Measurements from ENCODE around the gene VAV2. TPM values are rescaled to one million over a fixed set of nuclear protein-coding genes. Genes with fewer than 3 reads are reported as not detected.

VAV2 gene
- total and polyA plus RNA-seq, 12 donors, result 3.3 to 96.2 (median 31.2) TPM

GRCh38 chr9:133845440-133845839 is 146.7 kb downstream of the VAV2 start:
- no peaks in the 10 kb centered on the region for H3K27me3 ChIP-seq
- TF ChIP-seq POLR2A (IDR thresholded peaks at IDR 0.05) (peak in 1 of 2 donors; percentile 60), CTCF (IDR thresholded peaks at IDR 0.05) (no peak)
- 6 to 11% (median 9%) methylated on average over 5 to 7 of the region's 7 CpGs for WGBS, 4 donors
- H3K4me3 ChIP-seq, result peak overlapping the region in 1 of 4 donors; percentile 30
- no peaks in the 10 kb centered on the region for H3K9me3 ChIP-seq (replicated peaks in 1 of 3)
- peak overlapping the region; percentile 64 to 99 (median 79) for H3K27ac ChIP-seq
- DNase-seq, result peak; percentile 83 to 98 (median 97)
- peaks cover 21 to 46% of the 10 kb centered on the region in 2 donors for H3K4me1 ChIP-seq (replicated peaks in 1 of 2)
- no peaks in the 10 kb centered on the region for H3K36me3 ChIP-seq (replicated peaks in 1 of 2)
- intact Hi-C loops (cut with DNase I), result no loop called here

GRCh38 chr9:133844881-133845410 is 147.2 kb downstream of the VAV2 start:
- Histone ChIP-seq H3K4me1 (replicated peaks in 1 of 2) (peaks cover 21 to 46% of the 10 kb centered on the region in 2 donors), H3K36me3 (replicated peaks in 1 of 2) (no peaks in the 10 kb centered on the region), H3K9me3 (replicated peaks in 1 of 3) (no peaks in the 10 kb centered on the region), H3K27me3 (no peaks in the 10 kb centered on the region), H3K27ac (peak overlapping the region; percentile 74 to 99 (median 92)), H3K4me3 (peak overlapping the region in 1 of 4 donors; percentile 30)
- peak in 2 of 7 donors; percentile 44 to 48 for DNase-seq
- intact Hi-C loops (cut with DNase I), result no loop called here
- TF ChIP-seq POLR2A (IDR thresholded peaks at IDR 0.05) (no peak), CTCF (IDR thresholded peaks at IDR 0.05) (no peak)
- 37 to 69% (median 56%) methylated on average over 2 to 23 of the region's 23 CpGs for WGBS, 4 donors

- intact Hi-C loops (cut with DNase I), result no loop called here
- no peaks in the 10 kb centered on the region for H3K9me3 ChIP-seq (replicated peaks in 1 of 3)
- no peak for TF ChIP-seq CTCF (IDR thresholded peaks at IDR 0.05)
- TF ChIP-seq POLR2A (IDR thresholded peaks at IDR 0.05), result no peak
- H3K27ac ChIP-seq, result peak overlapping the region; percentile 74 to 99 (median 92)
- no peak overlapping the region for H3K4me3 ChIP-seq
- H3K4me1 ChIP-seq (replicated peaks in 1 of 2), result peaks cover 21 to 46% of the 10 kb centered on the region in 2 donors
- H3K27me3 ChIP-seq, result no peaks in the 10 kb centered on the region
- WGBS, 4 donors, result 45 to 76% (median 70%) methylated on average over 5 to 7 of the region's 7 CpGs
- H3K36me3 ChIP-seq (replicated peaks in 1 of 2), result no peaks in the 10 kb centered on the region
- DNase-seq, result no peak
Measured at GRCh38 chr9:133844398-133844784, 147.7 kb downstream of the VAV2 start.

GRCh38 chr9:133843751-133844397 is 148.2 kb downstream of the VAV2 start:
- 68 to 79% (median 73%) methylated on average over 13 to 19 of the region's 19 CpGs for WGBS, 4 donors
- intact Hi-C loops (cut with DNase I), result no loop called here
- H3K4me3 ChIP-seq, result no peak overlapping the region
- H3K27me3 ChIP-seq, result no peaks in the 10 kb centered on the region
- no peaks in the 10 kb centered on the region for H3K36me3 ChIP-seq (replicated peaks in 1 of 2)
- H3K27ac ChIP-seq, result peak overlapping the region in 4 of 5 donors; percentile 79 to 99 (median 92)
- TF ChIP-seq POLR2A (IDR thresholded peaks at IDR 0.05) (no peak), CTCF (IDR thresholded peaks at IDR 0.05) (no peak)
- no peaks in the 10 kb centered on the region for H3K9me3 ChIP-seq (replicated peaks in 1 of 3)
- peaks cover 21 to 46% of the 10 kb centered on the region in 2 donors for H3K4me1 ChIP-seq (replicated peaks in 1 of 2)
- DNase-seq, result no peak

Measured in adrenal gland (tissue), 12 donors.